Stimulated activated CD8-positive, alpha-beta memory T cell treated with anti-CD3 and anti-CD28 coated beads, Interleukin-12 subunit alpha, Interleukin-12 subunit beta, amount 100 ng/mL, for 1 hour (primary cell): ENCODE results near the gene OR5T1.

Experiments
- DNase-seq: peaks from one replicate; pipeline ENCODE4 v3.0.0-alpha.2; 2020; ENCODE audit warnings: low read depth

The OR5T1 gene

DNA sequence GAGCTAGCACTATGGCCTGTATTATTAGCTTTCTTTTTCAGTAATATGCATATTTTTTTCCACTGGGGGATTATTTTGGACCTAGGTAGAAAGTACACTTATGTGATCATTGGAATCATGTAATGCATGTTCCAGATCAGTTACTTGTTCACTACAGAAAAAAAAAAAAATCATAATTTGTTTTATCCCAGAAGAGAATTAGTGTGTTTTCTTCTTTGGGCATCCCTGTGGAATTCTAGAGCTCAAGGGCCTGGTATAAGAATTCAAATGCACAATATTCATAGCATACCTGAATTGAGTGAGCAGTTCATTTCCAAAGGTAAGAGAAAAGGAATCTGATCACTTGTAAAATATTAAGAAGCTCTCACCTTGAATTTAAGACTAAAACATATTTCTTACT lies at the start of gene OR5T1:
Gene OR5T1, plus strand, starts transcription at position 301 of the 400 bp plus-strand sequence. CDS start 1,485 bp downstream, outside the sequence.
- no peak for DNase-seq

DNA sequence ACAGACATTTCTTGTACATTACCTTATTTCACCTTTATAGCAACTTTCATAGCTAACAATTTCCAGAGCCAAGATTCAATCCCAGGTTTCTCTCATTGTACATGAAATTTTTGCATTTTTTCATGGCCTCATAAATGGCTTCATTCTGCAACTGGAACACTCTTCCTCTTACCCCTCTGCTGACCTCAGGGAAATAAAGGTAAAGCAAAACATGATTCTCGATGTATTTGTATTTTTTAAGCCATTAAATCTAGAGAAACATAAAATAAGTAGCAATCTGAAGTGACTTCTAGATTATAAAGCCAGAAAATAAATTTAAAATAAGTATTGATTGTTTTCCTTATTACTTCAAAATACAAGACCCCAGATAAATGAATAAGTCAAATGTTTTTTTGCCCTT lies 39.8 kb upstream of the OR5T1 start, which contains the start of gene OR5T2:
Gene OR5T2, minus strand, starts transcription at position 101 of the 400 bp plus-strand sequence. CDS start 1,193 bp downstream, outside the sequence.
- DNase-seq: no peak

DNA sequence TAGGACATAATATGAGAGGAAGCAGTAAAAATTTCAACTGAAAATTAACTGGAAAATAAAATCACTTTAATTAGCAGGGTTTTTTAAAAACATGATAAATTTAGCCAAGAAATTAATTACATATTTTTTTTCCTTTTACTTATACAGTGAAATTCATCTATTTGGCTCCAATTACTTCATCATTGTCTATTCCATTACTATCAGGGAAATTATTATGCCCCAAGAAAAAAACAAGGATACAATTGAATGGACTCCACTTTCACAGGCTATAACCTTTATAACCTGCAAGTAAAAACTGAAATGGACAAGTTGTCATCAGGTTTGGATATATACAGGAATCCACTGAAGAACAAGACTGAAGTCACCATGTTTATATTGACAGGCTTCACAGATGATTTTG lies 22.0 kb upstream of the OR5T1 start, which contains the start of gene OR5T3:
Gene OR5T3, plus strand, starts transcription at position 301 of the 400 bp plus-strand sequence. Its CDS starts 0 bp downstream, at position 301.
- no peak for DNase-seq

DNA sequence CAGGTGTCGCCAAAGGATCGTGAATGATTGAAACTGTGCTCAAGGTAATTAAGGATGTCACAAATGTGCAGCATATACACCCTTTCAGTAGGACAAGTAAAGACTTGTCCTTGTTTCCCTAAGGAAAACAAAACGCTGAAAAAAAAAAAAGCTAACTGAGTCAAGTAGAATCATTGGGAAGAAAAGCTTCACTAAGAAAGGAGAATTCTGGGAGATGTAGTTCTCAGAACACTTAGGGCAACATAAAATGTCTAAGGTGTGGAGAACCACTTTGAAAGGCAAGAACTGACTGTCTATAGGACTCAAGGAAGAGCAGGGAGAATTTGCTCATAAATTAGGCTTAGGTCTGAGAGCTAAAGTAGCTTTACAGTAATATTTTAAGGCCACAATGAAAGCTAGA lies 2.9 kb upstream of the OR5T1 start:
- DNase-seq: no peak

DNA sequence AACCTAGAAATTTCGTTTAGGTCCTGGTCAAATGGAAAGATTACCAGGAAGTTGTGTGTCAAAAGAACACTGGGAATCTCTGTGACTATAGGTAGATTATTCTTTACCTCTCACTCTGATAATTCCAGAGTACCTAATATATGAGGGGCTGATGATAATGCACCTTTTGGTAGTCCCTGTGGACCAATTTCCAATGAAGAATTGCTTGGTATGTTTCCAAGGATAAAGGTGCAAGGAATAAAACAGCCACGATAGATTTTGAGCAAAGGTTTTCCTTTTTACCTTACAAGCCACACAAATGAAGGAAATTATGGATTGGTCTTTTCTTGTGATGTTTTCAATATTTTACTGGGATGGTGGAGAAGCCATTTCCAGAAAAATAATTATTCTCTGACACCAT lies 18.2 kb downstream of the OR5T1 start, which contains the start of gene OR8H1:
Gene OR8H1, minus strand, starts transcription at position 101 of the 400 bp plus-strand sequence. CDS start 1,192 bp downstream, outside the sequence.
- no peak for DNase-seq

DNA sequence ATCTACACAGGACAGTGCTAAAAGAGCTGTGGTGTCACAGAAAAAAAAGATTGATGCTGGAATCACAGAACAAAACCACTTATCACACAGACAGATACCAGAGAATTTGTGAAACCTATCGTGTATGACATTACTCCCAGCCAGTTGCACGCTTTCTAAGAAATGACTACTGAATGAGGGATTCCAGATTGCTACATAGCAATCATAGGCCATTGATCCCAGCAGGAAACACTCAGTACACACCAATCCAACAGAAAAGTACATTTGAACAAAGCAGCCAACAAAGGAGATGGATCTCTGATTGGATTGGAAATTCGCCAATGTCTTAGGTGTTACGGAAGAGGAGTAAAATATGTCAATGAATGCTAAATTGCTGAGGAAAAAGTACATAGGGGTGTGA lies 22.9 kb downstream of the OR5T1 start:
- no peak for DNase-seq

DNA sequence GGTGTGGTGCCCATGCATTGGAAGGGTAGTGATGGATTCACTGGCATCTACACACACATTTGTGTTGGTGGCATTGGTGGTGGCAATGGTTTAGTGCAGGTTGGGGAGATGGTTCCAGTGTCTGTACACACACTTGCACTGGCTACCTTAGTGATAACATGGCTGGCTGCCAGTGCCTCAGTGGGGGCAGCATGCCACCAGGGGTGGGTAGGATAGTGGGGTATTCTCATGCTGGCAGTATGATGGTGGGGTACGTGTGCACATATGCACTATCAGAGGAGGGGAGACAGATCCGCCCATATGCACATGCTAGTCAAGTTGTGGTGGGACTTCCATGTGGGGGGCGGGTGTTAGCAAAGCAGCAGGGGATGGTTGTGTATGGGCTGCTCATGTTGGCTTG lies 33.9 kb downstream of the OR5T1 start:
- DNase-seq: no peak

DNA sequence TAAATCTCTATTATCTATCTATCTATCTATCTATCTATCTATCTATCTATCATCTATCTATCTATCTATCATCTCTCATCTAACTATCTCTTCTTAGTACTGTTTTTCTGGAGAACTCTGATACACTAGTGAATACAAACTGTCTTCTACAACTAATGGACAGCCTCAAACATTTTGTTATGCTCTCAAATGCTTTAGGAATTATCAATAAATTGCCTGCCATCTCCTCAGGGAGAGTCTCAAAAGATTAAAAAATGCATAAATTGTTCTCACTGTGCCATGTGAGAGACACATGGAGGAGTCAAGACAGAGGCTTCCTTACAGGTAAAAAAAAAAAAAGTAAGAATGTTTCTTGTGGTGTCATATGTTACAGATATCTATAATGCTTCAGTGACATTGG lies 40.9 kb downstream of the OR5T1 start, which contains the start of gene OR8K3:
Gene OR8K3, plus strand, starts transcription at position 301 of the 400 bp plus-strand sequence. CDS start 3,163 bp downstream, outside the sequence.
- DNase-seq: no peak
